ENCODE data around the gene GPBP1. TPM values are rescaled to one million over a fixed set of nuclear protein-coding genes. Genes with fewer than 3 reads are reported as not detected.
A peak's percentile ranks its signal among the peaks of the same experiment; 100 is the strongest.

Gene GPBP1
- total RNA-seq, 1 experiment from 2014 or later, result 28.9 TPM

GRCh38 chr5:57210633-57211032 is 36.8 kb downstream of the GPBP1 start:
- DNase-seq (ENCODE audit: low spot score), result no peak

- DNase-seq (ENCODE audit: low spot score), result no peak
These were observed 37.2 kb downstream of the GPBP1 start for GRCh38 chr5:57211039-57211438.

GRCh38 chr5:57215629-57216195 is 41.9 kb downstream of the GPBP1 start:
- DNase-seq (ENCODE audit: low spot score), result no peak

- DNase-seq (ENCODE audit: low spot score), result no peak
These were observed 42.9 kb downstream of the GPBP1 start for GRCh38 chr5:57216714-57217113.

GRCh38 chr5:57219386-57219785 is 45.5 kb downstream of the GPBP1 start:
- DNase-seq (ENCODE audit: low spot score), result no peak

- peak; percentile 88 for DNase-seq (ENCODE audit: low spot score)
These were observed 47.2 kb downstream of the GPBP1 start for GRCh38 chr5:57221049-57221568.

GRCh38 chr5:57225553-57225952 is 51.7 kb downstream of the GPBP1 start:
- no peak for DNase-seq (ENCODE audit: low spot score)

GRCh38 chr5:57229313-57229712 is 55.5 kb downstream of the GPBP1 start:
- no peak for DNase-seq (ENCODE audit: low spot score)

- no peak for DNase-seq (ENCODE audit: low spot score)
These were observed 57.7 kb downstream of the GPBP1 start for GRCh38 chr5:57231607-57232006.

GRCh38 chr5:57232293-57233033 is 58.6 kb downstream of the GPBP1 start:
- no peak for DNase-seq (ENCODE audit: low spot score)

GRCh38 chr5:57243286-57244137 is 69.7 kb downstream of the GPBP1 start:
- DNase-seq (ENCODE audit: low spot score), result no peak

- DNase-seq (ENCODE audit: low spot score), result no peak
These were observed 70.5 kb downstream of the GPBP1 start for GRCh38 chr5:57244331-57244730.

- DNase-seq (ENCODE audit: low spot score), result no peak
These were observed 72.6 kb downstream of the GPBP1 start for GRCh38 chr5:57246426-57246825.

GRCh38 chr5:57247765-57248164 is 73.9 kb downstream of the GPBP1 start:
- DNase-seq (ENCODE audit: low spot score), result no peak

- DNase-seq (ENCODE audit: low spot score), result no peak
These were observed 75.5 kb downstream of the GPBP1 start for GRCh38 chr5:57249265-57249874.

GRCh38 chr5:57258052-57258451 is 84.2 kb downstream of the GPBP1 start:
- DNase-seq (ENCODE audit: low spot score), result no peak

- no peak for DNase-seq (ENCODE audit: low spot score)
These were observed 85.1 kb downstream of the GPBP1 start for GRCh38 chr5:57258943-57259342.

GRCh38 chr5:57259704-57260103 is 85.8 kb downstream of the GPBP1 start:
- no peak for DNase-seq (ENCODE audit: low spot score)

GRCh38 chr5:57262541-57262940 is 88.7 kb downstream of the GPBP1 start:
- no peak for DNase-seq (ENCODE audit: low spot score)

GRCh38 chr5:57267805-57268204 is 93.9 kb downstream of the GPBP1 start:
- DNase-seq (ENCODE audit: low spot score), result no peak

- no peak for DNase-seq (ENCODE audit: low spot score)
These were observed 102.5 kb downstream of the GPBP1 start for GRCh38 chr5:57276353-57276752.

GRCh38 chr5:57277085-57277484 is 103.2 kb downstream of the GPBP1 start:
- peak; percentile 51 for DNase-seq (ENCODE audit: low spot score)

All from HT-29 (cell line).